H9 (cell line): ENCODE measurements around the gene OSCAR. TPM values are rescaled to one million over a fixed set of nuclear protein-coding genes. Genes with fewer than 3 reads are reported as not detected.
A peak's percentile ranks its signal among the peaks of the same experiment; 100 is the strongest.

Source experiments
- DNase-seq: peaks from one replicate; pipeline ENCODE4 v3.0.0-alpha.2; 2017
- H2AFZ ChIP-seq: one replicate; pipeline ENCODE4 v1.6.1; 2013; ENCODE audit warnings: mild to moderate bottlenecking, low read length, control low read depth, moderate library complexity
- H2AK5ac ChIP-seq: 2 replicates; pipeline ENCODE4 v1.6.1; 2013; ENCODE audit warnings: low read length, control low read depth, mixed read lengths; ENCODE audit not compliant: insufficient read length
- H2BK120ac ChIP-seq: one replicate; pipeline ENCODE4 v1.6.1; 2013; ENCODE audit warnings: low read depth, mild to moderate bottlenecking, low read length, control low read depth, inconsistent platforms; ENCODE audit not compliant: poor library complexity, severe bottlenecking
- H2BK12ac ChIP-seq: 2 replicates; pipeline ENCODE4 v1.6.1; 2013; ENCODE audit warnings: low read length, control low read depth, mixed read lengths, low read depth; ENCODE audit not compliant: insufficient read length
- H2BK15ac ChIP-seq: 2 replicates; pipeline ENCODE4 v1.6.1; 2013; ENCODE audit warnings: low read depth, low read length, control low read depth
- H2BK20ac ChIP-seq: one replicate; pipeline ENCODE4 v1.6.1; 2013; ENCODE audit warnings: low read depth, mild to moderate bottlenecking, low read length, control low read depth, inconsistent platforms; ENCODE audit not compliant: poor library complexity, severe bottlenecking
- H2BK5ac ChIP-seq: 2 replicates; pipeline ENCODE4 v1.6.1; 2013; ENCODE audit warnings: low read length, control low read depth, mixed read lengths; ENCODE audit not compliant: insufficient read length
- H3K14ac ChIP-seq: 2 replicates; pipeline ENCODE4 v1.6.1; 2013; ENCODE audit warnings: low read length, control low read depth; ENCODE audit not compliant: insufficient read depth
- H3K18ac ChIP-seq: 2 replicates; pipeline ENCODE4 v1.6.1; 2013; ENCODE audit warnings: low read depth, mild to moderate bottlenecking, mixed read lengths, low read length, control low read depth; ENCODE audit not compliant: insufficient read length
- H3K23ac ChIP-seq: 2 replicates; pipeline ENCODE4 v1.6.1; 2013; ENCODE audit warnings: low read length, control low read depth, mixed read lengths, low read depth; ENCODE audit not compliant: insufficient read length
- H3K23me2 ChIP-seq: 2 replicates; pipeline ENCODE4 v1.6.1; 2013; ENCODE audit warnings: low read depth, mild to moderate bottlenecking, mixed read lengths, low read length, control low read depth; ENCODE audit not compliant: insufficient read length, poor library complexity, severe bottlenecking
- H3K27ac ChIP-seq: 2 replicates; pipeline ENCODE4 v1.5.1; 2013; ENCODE audit warnings: low read length, control low read depth, mixed read lengths, low read depth; ENCODE audit not compliant: insufficient read length
- H3K27me3 ChIP-seq: 2 replicates; pipeline ENCODE4 v1.6.1; 2013; ENCODE audit warnings: low read length, control low read depth, inconsistent platforms; ENCODE audit not compliant: insufficient read depth
- H3K4ac ChIP-seq: 2 replicates; pipeline ENCODE4 v1.6.1; 2013; ENCODE audit warnings: low read depth, mild to moderate bottlenecking, control low read depth, inconsistent platforms, low read length, moderate library complexity
- H3K4me1 ChIP-seq: 2 replicates; pipeline ENCODE4 v1.6.1; 2013; ENCODE audit warnings: low read length, control low read depth, inconsistent platforms; ENCODE audit not compliant: insufficient read depth
- H3K4me2 ChIP-seq: 2 replicates; pipeline ENCODE4 v1.6.1; 2013; ENCODE audit warnings: low read length, control low read depth, mixed read lengths; ENCODE audit not compliant: insufficient read length, insufficient read depth
- H3K56ac ChIP-seq: 2 replicates; pipeline ENCODE4 v1.6.1; 2013; ENCODE audit warnings: low read depth, mild to moderate bottlenecking, mixed read lengths, low read length, control low read depth; ENCODE audit not compliant: insufficient read length
- H3K79me1 ChIP-seq: 2 replicates; pipeline ENCODE4 v1.6.1; 2013; ENCODE audit warnings: low read depth, mild to moderate bottlenecking, moderate library complexity, low read length, control low read depth, inconsistent platforms; ENCODE audit not compliant: insufficient read depth, poor library complexity, severe bottlenecking
- H3K79me2 ChIP-seq: 2 replicates; pipeline ENCODE4 v1.6.1; 2013; ENCODE audit warnings: low read length, control low read depth, inconsistent platforms; ENCODE audit not compliant: insufficient read depth
- H3K9ac ChIP-seq: 2 replicates; pipeline ENCODE4 v1.6.1; 2013; ENCODE audit warnings: low read length, control low read depth, mixed read lengths; ENCODE audit not compliant: insufficient read length; ENCODE audit errors: extremely low read depth
- H3K9me3 ChIP-seq: one replicate; pipeline ENCODE4 v1.6.1; 2013; ENCODE audit warnings: low read depth, low read length, inconsistent platforms; ENCODE audit not compliant: control insufficient read depth
- H3T11ph ChIP-seq: one replicate; pipeline ENCODE4 v1.6.1; 2013; ENCODE audit warnings: mild to moderate bottlenecking, low read length, control low read depth, inconsistent platforms
- H4K20me1 ChIP-seq: one replicate; pipeline ENCODE4 v1.6.1; 2013; ENCODE audit not compliant: control insufficient read depth, insufficient read length, insufficient read depth
- H4K5ac ChIP-seq: 2 replicates; pipeline ENCODE4 v1.6.1; 2013; ENCODE audit warnings: low read depth, mild to moderate bottlenecking, mixed read lengths, low read length, control low read depth; ENCODE audit not compliant: insufficient read length
- H4K8ac ChIP-seq: replicated peaks from 2 replicates; pipeline ENCODE4 v1.6.1; 2013; ENCODE audit warnings: low read length, control low read depth, mixed read lengths, low read depth; ENCODE audit not compliant: insufficient read length
- H4K91ac ChIP-seq: 2 replicates; pipeline ENCODE4 v1.6.1; 2013; ENCODE audit warnings: low read depth, mild to moderate bottlenecking, moderate library complexity, mixed read lengths, low read length, control low read depth; ENCODE audit not compliant: insufficient read length
- H3K27ac Mint-ChIP-seq, 3 experiments: 2 replicates in 2 of 3; 3 replicates in 1 of 3; pipeline ENCODE4 v1.8.0; 2020 to 2021; ENCODE audit warnings: mixed read lengths in 3 of 3, mild to moderate bottlenecking in 1 of 3, moderate library complexity in 1 of 3
- H3K27me3 Mint-ChIP-seq: 2 replicates; pipeline ENCODE4 v1.8.0; 2021; ENCODE audit warnings: low read depth, mild to moderate bottlenecking, moderate library complexity, mixed read lengths
- H3K36me3 Mint-ChIP-seq, 3 experiments: 2 replicates in 2 of 3; 3 replicates in 1 of 3; pipeline ENCODE4 v1.8.0; 2020 to 2021; ENCODE audit warnings: low read depth in 3 of 3, mixed read lengths in 3 of 3; ENCODE audit not compliant: insufficient read depth in 1 of 3
- H3K4me1 Mint-ChIP-seq, 2 experiments: 2 replicates each; pipeline ENCODE4 v1.8.0; 2020; ENCODE audit warnings: mixed read lengths in 2 of 2
- H3K4me3 Mint-ChIP-seq, 2 experiments: 2 replicates in 1 of 2; 3 replicates in 1 of 2; pipeline ENCODE4 v1.8.0; 2020 to 2021; ENCODE audit warnings: mild to moderate bottlenecking in 2 of 2, mixed read lengths in 2 of 2, moderate library complexity in 1 of 2
- H3K9me3 Mint-ChIP-seq, 2 experiments: 2 replicates in 1 of 2; 3 replicates in 1 of 2; pipeline ENCODE4 v1.8.0; 2020; ENCODE audit warnings: mild to moderate bottlenecking in 2 of 2, mixed read lengths in 2 of 2, moderate library complexity in 1 of 2
- CTCF ChIP-seq: fragments of 200-600 bp; sonication (generic); conservative IDR thresholded peaks from 3 replicates; pipeline ENCODE4 v1.8.0; 2021; ENCODE audit warnings: antibody characterized with exemption, mild to moderate bottlenecking
- WGBS: extraction: QIAGEN DNeasy Blood & Tissue Kit; methylation state at CpG from one replicate; pipeline ENCODE4 v1.1.7; 2013; ENCODE audit warnings: missing lambda C conversion rate, low lambda C conversion rate, mixed read lengths; ENCODE audit not compliant: insufficient read length; ENCODE audit errors: extremely low coverage; 5-methylcytosine and 5-hydroxymethylcytosine counted together
- total RNA-seq: library from RNA; stranded (reverse); gene quantifications from 2 replicates; pipeline ENCODE4 v1.2.1, GENCODE V29; 2021

OSCAR gene
- total RNA-seq, 1 experiment from 2014 or later, result 0.24 TPM

- H2BK5ac ChIP-seq, result no peak within 1 kb of the TSS
- no peaks in the 10 kb centered on the region for H3K79me2 ChIP-seq
- no peak within 1 kb of the TSS for H2AK5ac ChIP-seq
- no peak within 1 kb of the TSS for H4K8ac ChIP-seq
- no peak within 1 kb of the TSS for H3K14ac ChIP-seq
- no peak within 1 kb of the TSS for H2BK12ac ChIP-seq
- TF ChIP-seq CTCF, result no peak
- H3K23ac ChIP-seq, result no peak within 1 kb of the TSS
- H3K27ac ChIP-seq, result no peak within 1 kb of the TSS
- no peak within 1 kb of the TSS for H3K56ac ChIP-seq
- peaks cover 0 to 2% of the 10 kb centered on the region in 2 experiments; a peak in 1 of 4 replicates for H3K4me1 Mint-ChIP-seq
- no CpG with 5 or more reads among the region's 7 CpGs for WGBS
- no peaks in the 10 kb centered on the region for H3K23me2 ChIP-seq
- no peaks in the 10 kb centered on the region for H4K20me1 ChIP-seq
- H3K4ac ChIP-seq, result no peak within 1 kb of the TSS
- H2BK15ac ChIP-seq, result no peak within 1 kb of the TSS
- no peak within 1 kb of the TSS for H3K4me2 ChIP-seq
- no peak within 1 kb of the TSS for H4K5ac ChIP-seq
- DNase-seq, result no peak
- H3K27me3 ChIP-seq, result no peaks in the 10 kb centered on the region
- H4K91ac ChIP-seq, result no peak within 1 kb of the TSS
- H3T11ph ChIP-seq, result no peak within 1 kb of the TSS
- no peak within 1 kb of the TSS for H2AFZ ChIP-seq
- peaks cover 6 to 9% (median 6%) of the 10 kb centered on the region in 3 experiments for H3K36me3 Mint-ChIP-seq
- H3K9me3 ChIP-seq, result peaks cover 6% of the 10 kb centered on the region
- no peak within 1 kb of the TSS for H3K9ac ChIP-seq
- no peaks in the 10 kb centered on the region for H3K79me1 ChIP-seq
- no peak within 1 kb of the TSS for H2BK120ac ChIP-seq
- no peak within 1 kb of the TSS for H3K18ac ChIP-seq
- peaks cover 2% of the 10 kb centered on the region; the same call in 1 of the 2 replicates for H3K27me3 Mint-ChIP-seq
- H3K4me1 ChIP-seq, result no peaks in the 10 kb centered on the region
- H2BK20ac ChIP-seq, result no peak within 1 kb of the TSS
- no peak within 1 kb of the TSS for H3K4me3 Mint-ChIP-seq
- peaks cover 22 to 34% of the 10 kb centered on the region in 2 experiments for H3K9me3 Mint-ChIP-seq
- peak within 1 kb of the TSS in 1 of 3 experiments; percentile 15; a peak in 1 of 7 replicates for H3K27ac Mint-ChIP-seq
These were observed 19.6 kb downstream of the OSCAR start, which contains the start of gene TARM1 for GRCh38 chr19:54081032-54081431. TSS of gene TARM1 (minus strand) at chr19:54081365. CDS start at chr19:54081340, 25 bp downstream.
